ENCODE results near the gene KLHL11. TPM values are rescaled to one million over a fixed set of nuclear protein-coding genes. Genes with fewer than 3 reads are reported as not detected.

The KLHL11 gene
- total RNA-seq, 1 donor from 2014 or later: 16.0 TPM

GRCh38 chr17:41812381-41813151 is 52.7 kb downstream of the KLHL11 start, which contains the start of gene FKBP10:
TSS of gene FKBP10 (plus strand) at chr17:41813004. CDS start at chr17:41813035, 31 bp downstream.
- Mint-ChIP-seq H3K9me3 (ENCODE audit: unreplicated experiment) (no peaks in the 10 kb centered on the region), H3K4me3 (ENCODE audit: unreplicated experiment) (peak within 1 kb of the TSS; percentile 99), H3K4me1 (ENCODE audit: unreplicated experiment) (peaks cover 37% of the 10 kb centered on the region), H3K36me3 (ENCODE audit: unreplicated experiment) (peaks cover 14% of the 10 kb centered on the region), H3K27me3 (ENCODE audit: unreplicated experiment) (no peaks in the 10 kb centered on the region), H3K27ac (ENCODE audit: unreplicated experiment) (peak within 1 kb of the TSS; percentile 90)
- peak; percentile 92 for DNase-seq (ENCODE audit: extremely low spot score, unreplicated experiment)
- no peak for TF ChIP-seq CTCF (IDR thresholded peaks at IDR 0.05)

- peak; percentile 94 for DNase-seq (ENCODE audit: extremely low spot score, unreplicated experiment)
- peak within 1 kb of the TSS; percentile 88 for H3K27ac Mint-ChIP-seq (ENCODE audit: unreplicated experiment)
- TF ChIP-seq CTCF (IDR thresholded peaks at IDR 0.05): peak; percentile 80
- peak within 1 kb of the TSS; percentile 99 for H3K4me3 Mint-ChIP-seq (ENCODE audit: unreplicated experiment)
- H3K4me1 Mint-ChIP-seq (ENCODE audit: unreplicated experiment): peaks cover 36% of the 10 kb centered on the region
- H3K36me3 Mint-ChIP-seq (ENCODE audit: unreplicated experiment): peaks cover 11% of the 10 kb centered on the region
- no peaks in the 10 kb centered on the region for H3K9me3 Mint-ChIP-seq (ENCODE audit: unreplicated experiment)
- H3K27me3 Mint-ChIP-seq (ENCODE audit: unreplicated experiment): no peaks in the 10 kb centered on the region
Measured at GRCh38 chr17:41811549-41812380, 53.5 kb downstream of the KLHL11 start, which contains the start of gene P3H4. TSS of gene P3H4 (minus strand) at chr17:41811949. CDS start at chr17:41811915, 34 bp downstream.

DNA sequence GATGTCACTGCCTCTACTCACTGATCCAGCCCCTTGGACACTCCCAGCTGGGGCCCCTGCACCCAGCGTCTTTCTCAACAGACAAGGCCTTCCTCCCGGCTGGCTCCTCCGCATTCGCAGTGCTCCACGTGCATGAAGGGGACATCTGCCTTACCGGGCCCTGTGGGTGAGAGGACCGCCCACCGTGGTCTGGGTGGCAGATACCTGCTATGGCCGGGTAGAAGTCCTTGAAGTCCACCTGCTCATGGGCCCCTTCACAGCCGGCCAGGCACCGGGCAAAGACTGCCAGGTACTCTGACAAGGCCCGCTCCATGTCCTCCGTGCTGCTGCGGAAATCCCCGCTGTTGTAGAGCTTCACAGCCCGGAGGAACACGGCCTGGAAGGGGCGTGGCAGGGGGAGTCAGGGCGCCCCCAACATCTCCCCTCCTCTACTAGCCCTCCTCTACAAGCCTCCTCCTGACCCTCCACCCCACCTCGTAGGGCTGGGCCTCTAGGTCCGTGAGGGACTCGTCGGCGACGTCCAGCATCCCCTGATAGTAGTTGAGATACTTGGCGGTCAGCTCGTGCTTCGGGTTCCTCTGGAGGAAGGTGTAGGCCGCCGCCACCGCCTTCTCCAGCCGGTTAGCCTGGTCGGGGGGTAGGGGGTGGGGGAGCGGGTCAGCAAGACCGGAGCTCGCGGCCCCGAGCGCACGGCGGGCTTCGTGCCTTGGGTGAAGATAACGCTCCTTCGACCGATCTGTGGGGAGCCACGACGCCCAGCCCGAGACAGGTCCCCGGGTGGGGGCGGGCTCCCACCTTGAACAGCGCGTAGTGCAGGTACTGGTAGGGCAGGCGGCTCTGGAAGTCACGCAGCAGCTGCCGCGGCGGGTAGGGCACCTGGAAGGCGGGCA is 54.3 kb downstream of the KLHL11 start:
- TF ChIP-seq CTCF (IDR thresholded peaks at IDR 0.05): no peak
- Mint-ChIP-seq H3K4me1 (ENCODE audit: unreplicated experiment) (peaks cover 36% of the 10 kb centered on the region), H3K36me3 (ENCODE audit: unreplicated experiment) (peaks cover 14% of the 10 kb centered on the region), H3K9me3 (ENCODE audit: unreplicated experiment) (no peaks in the 10 kb centered on the region), H3K27ac (ENCODE audit: unreplicated experiment) (peak overlapping the region; percentile 50), H3K27me3 (ENCODE audit: unreplicated experiment) (no peaks in the 10 kb centered on the region), H3K4me3 (ENCODE audit: unreplicated experiment) (peak overlapping the region; percentile 80)
- no peak for DNase-seq (ENCODE audit: extremely low spot score, unreplicated experiment)

DNA sequence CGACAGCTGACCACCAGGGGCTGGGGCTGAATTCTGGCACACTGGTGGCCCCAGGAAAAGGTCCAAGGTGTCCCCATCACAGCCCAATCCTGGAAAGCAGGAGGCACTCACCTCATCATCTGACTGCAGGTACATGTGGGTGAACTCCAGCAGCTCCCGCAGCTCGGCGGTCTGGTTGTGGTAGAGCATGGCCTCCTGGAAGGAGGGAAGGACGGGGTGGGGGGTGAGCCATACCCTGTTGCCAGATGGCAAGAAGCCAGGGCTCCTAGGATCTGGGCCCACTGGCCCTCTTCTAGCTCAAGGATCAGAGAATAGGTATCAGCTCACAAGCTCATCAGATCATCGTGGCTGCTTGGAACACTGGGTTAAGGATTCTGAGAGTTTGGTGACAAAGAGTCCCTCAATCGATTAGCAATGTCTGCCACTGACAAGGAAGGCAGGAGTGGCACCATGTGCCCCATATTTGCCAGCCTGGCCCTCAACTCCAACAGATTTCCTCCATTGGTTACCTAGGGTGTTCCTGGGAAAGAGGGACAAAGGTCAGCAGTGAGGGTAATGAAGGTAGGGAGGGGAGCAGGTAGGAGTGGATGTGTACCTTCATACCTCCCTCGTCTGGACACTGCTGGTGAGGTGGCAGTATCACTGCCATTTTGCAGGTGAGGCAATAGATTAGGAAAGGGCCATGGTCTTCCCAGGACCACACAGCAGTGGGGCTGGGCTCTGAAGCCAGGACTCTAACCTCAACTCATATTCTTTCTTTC is 58.4 kb downstream of the KLHL11 start:
- no peak for TF ChIP-seq CTCF (IDR thresholded peaks at IDR 0.05)
- Mint-ChIP-seq H3K27me3 (ENCODE audit: unreplicated experiment) (no peaks in the 10 kb centered on the region), H3K36me3 (ENCODE audit: unreplicated experiment) (peaks cover 15% of the 10 kb centered on the region), H3K4me1 (ENCODE audit: unreplicated experiment) (peaks cover 16% of the 10 kb centered on the region), H3K27ac (ENCODE audit: unreplicated experiment) (no peak overlapping the region), H3K9me3 (ENCODE audit: unreplicated experiment) (no peaks in the 10 kb centered on the region), H3K4me3 (ENCODE audit: unreplicated experiment) (no peak overlapping the region)
- DNase-seq (ENCODE audit: extremely low spot score, unreplicated experiment): no peak

Other genes starting within 250 kb of the KLHL11 start
- gene KRT17, start 240.8 kb downstream of the KLHL11 start, total RNA-seq: 40.5 and 43.2 TPM in 2 replicates
- gene EIF1, start 176.5 kb downstream of the KLHL11 start, total RNA-seq: 1,019 and 1,057 TPM in 2 replicates
- gene GAST, start 153.1 kb downstream of the KLHL11 start, total RNA-seq: not detected in 2 replicates
- gene HAP1, start 130.8 kb downstream of the KLHL11 start, total RNA-seq: 0.11 and 0.24 TPM in 2 replicates
- 79.8 and 92.6 TPM in 2 replicates for gene JUP, start 78.7 kb downstream of the KLHL11 start, total RNA-seq
- gene P3H4, start 53.5 kb downstream of the KLHL11 start, total RNA-seq: 67.8 and 72.8 TPM in 2 replicates
- gene FKBP10, start 52.4 kb downstream of the KLHL11 start, total RNA-seq: 408 and 426 TPM in 2 replicates
- gene NT5C3B, start 29.2 kb downstream of the KLHL11 start, total RNA-seq: 58.9 and 63.6 TPM in 2 replicates
- not detected in 2 replicates for gene KLHL10, start 27.6 kb downstream of the KLHL11 start, total RNA-seq
- 141 and 143 TPM in 2 replicates for gene ACLY, start 53.5 kb upstream of the KLHL11 start, total RNA-seq
- 1.9 and 2.5 TPM in 2 replicates for gene ODAD4, start 65.2 kb upstream of the KLHL11 start, total RNA-seq
- gene CNP, start 101.4 kb upstream of the KLHL11 start, total RNA-seq: 108 and 119 TPM in 2 replicates
- 73.9 and 92.8 TPM in 2 replicates for gene DNAJC7, start 152.0 kb upstream of the KLHL11 start, total RNA-seq
- 48.9 and 51.3 TPM in 2 replicates for gene NKIRAS2, start 154.7 kb upstream of the KLHL11 start, total RNA-seq
- gene C17orf113, start 185.2 kb upstream of the KLHL11 start, total RNA-seq: 1.3 and 1.6 TPM in 2 replicates
- gene ZNF385C, start 233.1 kb upstream of the KLHL11 start, total RNA-seq: 0.16 TPM in 1 of 2 replicates, not detected in the other
- gene DHX58, start 247.3 kb upstream of the KLHL11 start, total RNA-seq: 2.3 and 2.4 TPM in 2 replicates

All from osteocyte (in vitro differentiated cells).